WERI-Rb-1 (cell line): Measurements from ENCODE around the gene PARL.

Source experiments
- DNase-seq: peaks from one replicate; pipeline ENCODE4 v3.0.0-alpha.2; 2020
- H3K27ac ChIP-seq: fragments of 250-450 bp; sonication (Bioruptor Pico); 2 replicates; pipeline ENCODE4 v1.5.1; 2020; ENCODE audit warnings: mild to moderate bottlenecking, moderate library complexity
- H3K27me3 ChIP-seq: fragments of 250-450 bp; sonication (Bioruptor Pico); 2 replicates; pipeline ENCODE4 v1.5.1; 2021; ENCODE audit warnings: mild to moderate bottlenecking, low read depth, moderate library complexity; ENCODE audit not compliant: insufficient read depth, severe bottlenecking
- H3K36me3 ChIP-seq: fragments of 250-450 bp; sonication (Bioruptor Pico); 2 replicates; pipeline ENCODE4 v1.5.1; 2020; ENCODE audit warnings: mild to moderate bottlenecking, moderate library complexity
- H3K4me3 ChIP-seq: 2 replicates; pipeline ENCODE4 v1.5.1; 2011; ENCODE audit warnings: low read depth, mild to moderate bottlenecking, control low read depth, low read length
- H3K9me3 ChIP-seq: fragments of 250-450 bp; sonication (Bioruptor Pico); 2 replicates; pipeline ENCODE4 v1.5.1; 2021; ENCODE audit warnings: mild to moderate bottlenecking, moderate library complexity; ENCODE audit not compliant: severe bottlenecking
- TF ChIP-seq, protein P1 (sequence below): IDR thresholded peaks from 2 replicates; pipeline ENCODE4 v1.5.1; 2011; ENCODE audit warnings: low read depth, mild to moderate bottlenecking, control low read depth, inconsistent platforms, low read length

Gene PARL

DNA sequence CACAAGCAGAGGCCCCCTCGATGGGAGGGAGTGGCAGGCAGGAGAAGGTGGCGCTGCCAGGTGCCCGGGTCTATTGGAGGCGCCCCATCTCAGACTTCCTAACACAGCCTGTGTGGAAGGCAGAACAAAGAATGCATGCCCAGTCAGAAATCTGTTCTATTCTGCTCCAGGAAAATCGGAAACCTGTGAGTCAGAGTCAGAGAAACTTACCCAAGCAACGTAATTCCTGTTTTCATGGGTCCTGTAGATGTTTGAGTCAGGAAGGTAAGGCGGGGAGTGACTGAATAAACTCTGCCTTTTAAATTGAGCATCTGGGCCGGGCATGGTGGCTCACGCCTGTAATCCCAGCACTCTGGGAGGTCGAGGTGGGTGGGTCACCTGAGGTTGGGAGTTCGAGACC is 73.0 kb downstream of the PARL start:
- Histone ChIP-seq H3K27ac (no peak overlapping the region), H3K4me3 (no peak overlapping the region), H3K27me3 (no peaks in the 10 kb centered on the region), H3K36me3 (peaks cover 66% of the 10 kb centered on the region), H3K9me3 (no peaks in the 10 kb centered on the region)
- TF ChIP-seq, protein P1, sequence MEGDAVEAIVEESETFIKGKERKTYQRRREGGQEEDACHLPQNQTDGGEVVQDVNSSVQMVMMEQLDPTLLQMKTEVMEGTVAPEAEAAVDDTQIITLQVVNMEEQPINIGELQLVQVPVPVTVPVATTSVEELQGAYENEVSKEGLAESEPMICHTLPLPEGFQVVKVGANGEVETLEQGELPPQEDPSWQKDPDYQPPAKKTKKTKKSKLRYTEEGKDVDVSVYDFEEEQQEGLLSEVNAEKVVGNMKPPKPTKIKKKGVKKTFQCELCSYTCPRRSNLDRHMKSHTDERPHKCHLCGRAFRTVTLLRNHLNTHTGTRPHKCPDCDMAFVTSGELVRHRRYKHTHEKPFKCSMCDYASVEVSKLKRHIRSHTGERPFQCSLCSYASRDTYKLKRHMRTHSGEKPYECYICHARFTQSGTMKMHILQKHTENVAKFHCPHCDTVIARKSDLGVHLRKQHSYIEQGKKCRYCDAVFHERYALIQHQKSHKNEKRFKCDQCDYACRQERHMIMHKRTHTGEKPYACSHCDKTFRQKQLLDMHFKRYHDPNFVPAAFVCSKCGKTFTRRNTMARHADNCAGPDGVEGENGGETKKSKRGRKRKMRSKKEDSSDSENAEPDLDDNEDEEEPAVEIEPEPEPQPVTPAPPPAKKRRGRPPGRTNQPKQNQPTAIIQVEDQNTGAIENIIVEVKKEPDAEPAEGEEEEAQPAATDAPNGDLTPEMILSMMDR, result no peak
- DNase-seq, result no peak

DNA sequence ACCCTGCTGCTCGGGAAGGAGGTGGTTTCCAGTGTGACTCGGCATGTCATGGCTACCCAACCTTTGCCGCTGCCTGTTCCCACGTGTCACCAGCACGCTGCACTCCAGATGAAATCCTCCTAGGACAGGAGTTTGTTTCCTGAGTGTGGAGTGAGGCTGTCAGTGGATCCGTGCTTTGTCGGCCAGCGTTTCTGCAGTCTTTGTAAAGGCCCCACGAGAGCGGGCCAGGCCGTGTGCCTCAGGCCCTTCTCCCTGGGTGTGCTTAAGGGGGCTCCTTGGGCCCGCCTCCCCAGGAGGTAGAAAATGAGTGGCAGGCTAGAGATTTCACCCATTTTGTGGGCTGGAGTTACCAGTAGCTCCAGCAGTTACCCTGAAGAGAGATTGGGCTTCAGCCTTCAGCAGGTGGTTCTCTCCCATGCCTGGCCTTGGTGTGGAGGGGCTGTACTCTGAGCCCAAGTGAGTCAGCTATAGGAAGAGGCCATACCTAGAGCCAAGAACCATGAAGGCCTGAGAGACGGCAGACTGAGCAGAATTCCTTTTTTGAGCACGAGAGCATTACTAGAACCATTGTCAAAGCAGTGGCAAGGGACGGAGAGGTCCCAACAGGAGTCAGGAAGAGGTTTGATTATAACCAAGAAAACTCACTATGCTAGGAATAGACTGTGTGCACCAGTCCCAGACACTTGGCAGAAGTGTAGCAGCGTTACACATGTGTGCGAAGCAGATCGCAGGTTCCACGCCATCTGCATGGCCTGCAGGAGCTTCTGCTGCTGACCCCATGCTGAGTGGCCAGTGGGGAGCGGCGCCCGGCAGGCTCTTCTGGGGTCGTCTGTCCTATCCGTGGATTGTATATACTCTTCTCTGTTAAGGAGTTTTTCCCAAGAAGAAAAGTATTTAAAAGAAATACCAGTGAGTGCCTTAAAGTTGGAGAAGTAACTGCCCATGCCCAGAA is 73.8 kb downstream of the PARL start:
- no peaks in the 10 kb centered on the region for H3K9me3 ChIP-seq
- TF ChIP-seq, protein P1, result no peak
- no peak overlapping the region for H3K27ac ChIP-seq
- peaks cover 73% of the 10 kb centered on the region for H3K36me3 ChIP-seq
- DNase-seq, result no peak
- H3K4me3 ChIP-seq, result no peak overlapping the region
- no peaks in the 10 kb centered on the region for H3K27me3 ChIP-seq

- H3K4me3 ChIP-seq, result no peak overlapping the region
- H3K36me3 ChIP-seq, result peaks cover 82% of the 10 kb centered on the region
- H3K9me3 ChIP-seq, result no peaks in the 10 kb centered on the region
- no peak overlapping the region for H3K27ac ChIP-seq
- no peaks in the 10 kb centered on the region for H3K27me3 ChIP-seq
- TF ChIP-seq, protein P1, result no peak
- DNase-seq, result no peak
These were observed 75.4 kb downstream of the PARL start for GRCh38 chr3:183809270-183809669.

- no peak overlapping the region for H3K27ac ChIP-seq
- no peaks in the 10 kb centered on the region for H3K9me3 ChIP-seq
- DNase-seq, result no peak
- peaks cover 88% of the 10 kb centered on the region for H3K36me3 ChIP-seq
- TF ChIP-seq, protein P1, result no peak
- H3K4me3 ChIP-seq, result no peak overlapping the region
- H3K27me3 ChIP-seq, result no peaks in the 10 kb centered on the region
These were observed 76.3 kb downstream of the PARL start for GRCh38 chr3:183808355-183808754.

DNA sequence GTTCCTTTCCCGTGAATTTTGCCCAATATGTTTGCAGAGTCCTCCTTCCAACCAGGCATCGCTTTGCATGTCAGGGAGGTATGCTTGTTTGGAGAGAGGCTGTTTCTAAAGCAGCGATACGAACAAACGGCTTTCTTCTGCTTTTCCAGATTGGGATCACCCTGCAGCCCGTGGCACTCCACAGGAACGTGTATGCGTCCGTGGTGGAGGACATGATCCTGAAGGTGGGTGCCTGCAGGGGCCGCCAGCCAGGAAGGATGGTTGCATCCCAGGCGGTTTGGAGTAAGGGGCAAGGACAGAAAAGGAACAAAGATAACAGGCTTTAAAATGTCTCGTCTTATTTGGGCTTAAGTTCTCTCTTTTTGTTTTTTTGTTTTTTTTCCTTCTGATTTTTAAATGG is 76.8 kb downstream of the PARL start:
- Histone ChIP-seq H3K4me3 (no peak overlapping the region), H3K9me3 (no peaks in the 10 kb centered on the region), H3K27me3 (no peaks in the 10 kb centered on the region), H3K36me3 (peaks cover 90% of the 10 kb centered on the region), H3K27ac (no peak overlapping the region)
- TF ChIP-seq, protein P1, result no peak
- no peak for DNase-seq
